SU-DHL-6 (cell line): ENCODE data around the gene AXIN1.

ENCODE experiments used
- CTCF ChIP-seq: fragments of 200-600 bp; sonication (generic); IDR thresholded peaks from one replicate; pipeline ENCODE4 v1.5.1; 2017; ENCODE audit warnings: antibody characterized with exemption, mild to moderate bottlenecking, low read length, moderate library complexity; ENCODE audit not compliant: insufficient read depth, poor library complexity, severe bottlenecking
- EZH2phosphoT487 ChIP-seq: fragments of 200-600 bp; sonication (generic), shearing (Covaris generic); conservative IDR thresholded peaks from 2 replicates; pipeline ENCODE4 v1.6.1; 2018; ENCODE audit warnings: mild to moderate bottlenecking, antibody characterized with exemption, low read length, moderate library complexity, mixed read lengths

GRCh38 chr16:368388-369158, 16.1 kb upstream of the AXIN1 start:
- TF ChIP-seq CTCF (no peak), EZH2phosphoT487 (no peak)
